H9 (cell line): ENCODE results near the gene CFHR3. TPM values are rescaled to one million over a fixed set of nuclear protein-coding genes. Genes with fewer than 3 reads are reported as not detected.

ENCODE experiments used
- DNase-seq: peaks from one replicate; pipeline ENCODE4 v3.0.0-alpha.2; 2017
- H2AFZ ChIP-seq: one replicate; pipeline ENCODE4 v1.6.1; 2013; ENCODE audit warnings: mild to moderate bottlenecking, low read length, control low read depth, moderate library complexity
- H2AK5ac ChIP-seq: 2 replicates; pipeline ENCODE4 v1.6.1; 2013; ENCODE audit warnings: low read length, control low read depth, mixed read lengths; ENCODE audit not compliant: insufficient read length
- H2BK120ac ChIP-seq: one replicate; pipeline ENCODE4 v1.6.1; 2013; ENCODE audit warnings: low read depth, mild to moderate bottlenecking, low read length, control low read depth, inconsistent platforms; ENCODE audit not compliant: poor library complexity, severe bottlenecking
- H2BK12ac ChIP-seq: 2 replicates; pipeline ENCODE4 v1.6.1; 2013; ENCODE audit warnings: low read length, control low read depth, mixed read lengths, low read depth; ENCODE audit not compliant: insufficient read length
- H2BK15ac ChIP-seq: 2 replicates; pipeline ENCODE4 v1.6.1; 2013; ENCODE audit warnings: low read depth, low read length, control low read depth
- H2BK20ac ChIP-seq: one replicate; pipeline ENCODE4 v1.6.1; 2013; ENCODE audit warnings: low read depth, mild to moderate bottlenecking, low read length, control low read depth, inconsistent platforms; ENCODE audit not compliant: poor library complexity, severe bottlenecking
- H2BK5ac ChIP-seq: 2 replicates; pipeline ENCODE4 v1.6.1; 2013; ENCODE audit warnings: low read length, control low read depth, mixed read lengths; ENCODE audit not compliant: insufficient read length
- H3K14ac ChIP-seq: 2 replicates; pipeline ENCODE4 v1.6.1; 2013; ENCODE audit warnings: low read length, control low read depth; ENCODE audit not compliant: insufficient read depth
- H3K18ac ChIP-seq: 2 replicates; pipeline ENCODE4 v1.6.1; 2013; ENCODE audit warnings: low read depth, mild to moderate bottlenecking, mixed read lengths, low read length, control low read depth; ENCODE audit not compliant: insufficient read length
- H3K23ac ChIP-seq: 2 replicates; pipeline ENCODE4 v1.6.1; 2013; ENCODE audit warnings: low read length, control low read depth, mixed read lengths, low read depth; ENCODE audit not compliant: insufficient read length
- H3K23me2 ChIP-seq: 2 replicates; pipeline ENCODE4 v1.6.1; 2013; ENCODE audit warnings: low read depth, mild to moderate bottlenecking, mixed read lengths, low read length, control low read depth; ENCODE audit not compliant: insufficient read length, poor library complexity, severe bottlenecking
- H3K27ac ChIP-seq: 2 replicates; pipeline ENCODE4 v1.5.1; 2013; ENCODE audit warnings: low read length, control low read depth, mixed read lengths, low read depth; ENCODE audit not compliant: insufficient read length
- H3K27me3 ChIP-seq: 2 replicates; pipeline ENCODE4 v1.6.1; 2013; ENCODE audit warnings: low read length, control low read depth, inconsistent platforms; ENCODE audit not compliant: insufficient read depth
- H3K4ac ChIP-seq: 2 replicates; pipeline ENCODE4 v1.6.1; 2013; ENCODE audit warnings: low read depth, mild to moderate bottlenecking, control low read depth, inconsistent platforms, low read length, moderate library complexity
- H3K4me1 ChIP-seq: 2 replicates; pipeline ENCODE4 v1.6.1; 2013; ENCODE audit warnings: low read length, control low read depth, inconsistent platforms; ENCODE audit not compliant: insufficient read depth
- H3K4me2 ChIP-seq: 2 replicates; pipeline ENCODE4 v1.6.1; 2013; ENCODE audit warnings: low read length, control low read depth, mixed read lengths; ENCODE audit not compliant: insufficient read length, insufficient read depth
- H3K56ac ChIP-seq: 2 replicates; pipeline ENCODE4 v1.6.1; 2013; ENCODE audit warnings: low read depth, mild to moderate bottlenecking, mixed read lengths, low read length, control low read depth; ENCODE audit not compliant: insufficient read length
- H3K79me1 ChIP-seq: 2 replicates; pipeline ENCODE4 v1.6.1; 2013; ENCODE audit warnings: low read depth, mild to moderate bottlenecking, moderate library complexity, low read length, control low read depth, inconsistent platforms; ENCODE audit not compliant: insufficient read depth, poor library complexity, severe bottlenecking
- H3K79me2 ChIP-seq: 2 replicates; pipeline ENCODE4 v1.6.1; 2013; ENCODE audit warnings: low read length, control low read depth, inconsistent platforms; ENCODE audit not compliant: insufficient read depth
- H3K9ac ChIP-seq: 2 replicates; pipeline ENCODE4 v1.6.1; 2013; ENCODE audit warnings: low read length, control low read depth, mixed read lengths; ENCODE audit not compliant: insufficient read length; ENCODE audit errors: extremely low read depth
- H3K9me3 ChIP-seq: one replicate; pipeline ENCODE4 v1.6.1; 2013; ENCODE audit warnings: low read depth, low read length, inconsistent platforms; ENCODE audit not compliant: control insufficient read depth
- H3T11ph ChIP-seq: one replicate; pipeline ENCODE4 v1.6.1; 2013; ENCODE audit warnings: mild to moderate bottlenecking, low read length, control low read depth, inconsistent platforms
- H4K20me1 ChIP-seq: one replicate; pipeline ENCODE4 v1.6.1; 2013; ENCODE audit not compliant: control insufficient read depth, insufficient read length, insufficient read depth
- H4K5ac ChIP-seq: 2 replicates; pipeline ENCODE4 v1.6.1; 2013; ENCODE audit warnings: low read depth, mild to moderate bottlenecking, mixed read lengths, low read length, control low read depth; ENCODE audit not compliant: insufficient read length
- H4K8ac ChIP-seq: replicated peaks from 2 replicates; pipeline ENCODE4 v1.6.1; 2013; ENCODE audit warnings: low read length, control low read depth, mixed read lengths, low read depth; ENCODE audit not compliant: insufficient read length
- H4K91ac ChIP-seq: 2 replicates; pipeline ENCODE4 v1.6.1; 2013; ENCODE audit warnings: low read depth, mild to moderate bottlenecking, moderate library complexity, mixed read lengths, low read length, control low read depth; ENCODE audit not compliant: insufficient read length
- H3K27ac Mint-ChIP-seq, 3 experiments: 2 replicates in 2 of 3; 3 replicates in 1 of 3; pipeline ENCODE4 v1.8.0; 2020 to 2021; ENCODE audit warnings: mixed read lengths in 3 of 3, mild to moderate bottlenecking in 1 of 3, moderate library complexity in 1 of 3
- H3K27me3 Mint-ChIP-seq: 2 replicates; pipeline ENCODE4 v1.8.0; 2021; ENCODE audit warnings: low read depth, mild to moderate bottlenecking, moderate library complexity, mixed read lengths
- H3K36me3 Mint-ChIP-seq, 3 experiments: 2 replicates in 2 of 3; 3 replicates in 1 of 3; pipeline ENCODE4 v1.8.0; 2020 to 2021; ENCODE audit warnings: low read depth in 3 of 3, mixed read lengths in 3 of 3; ENCODE audit not compliant: insufficient read depth in 1 of 3
- H3K4me1 Mint-ChIP-seq, 2 experiments: 2 replicates each; pipeline ENCODE4 v1.8.0; 2020; ENCODE audit warnings: mixed read lengths in 2 of 2
- H3K4me3 Mint-ChIP-seq, 2 experiments: 2 replicates in 1 of 2; 3 replicates in 1 of 2; pipeline ENCODE4 v1.8.0; 2020 to 2021; ENCODE audit warnings: mild to moderate bottlenecking in 2 of 2, mixed read lengths in 2 of 2, moderate library complexity in 1 of 2
- H3K9me3 Mint-ChIP-seq, 2 experiments: 2 replicates in 1 of 2; 3 replicates in 1 of 2; pipeline ENCODE4 v1.8.0; 2020; ENCODE audit warnings: mild to moderate bottlenecking in 2 of 2, mixed read lengths in 2 of 2, moderate library complexity in 1 of 2
- CTCF ChIP-seq: fragments of 200-600 bp; sonication (generic); conservative IDR thresholded peaks from 3 replicates; pipeline ENCODE4 v1.8.0; 2021; ENCODE audit warnings: antibody characterized with exemption, mild to moderate bottlenecking
- total RNA-seq: library from RNA; stranded (reverse); gene quantifications from 2 replicates; pipeline ENCODE4 v1.2.1, GENCODE V29; 2021

Gene CFHR3
- total RNA-seq, 1 experiment from 2014 or later, result 1.4 TPM

- Histone ChIP-seq H3K27me3 (no peaks in the 10 kb centered on the region), H4K8ac (no peak overlapping the region), H3K4me2 (no peak overlapping the region), H4K91ac (no peak overlapping the region), H3K9me3 (no peaks in the 10 kb centered on the region), H3K27ac (no peak overlapping the region), H3K23ac (no peak overlapping the region), H4K5ac (no peak overlapping the region), H3K79me2 (no peaks in the 10 kb centered on the region), H3K14ac (no peak overlapping the region), H2AK5ac (no peak overlapping the region), H2BK5ac (no peak overlapping the region), H3T11ph (no peak overlapping the region), H3K79me1 (no peaks in the 10 kb centered on the region), H3K23me2 (no peaks in the 10 kb centered on the region), H3K56ac (no peak overlapping the region), H2BK12ac (no peak overlapping the region), H2AFZ (no peak overlapping the region), H3K4ac (no peak overlapping the region), H3K4me1 (no peaks in the 10 kb centered on the region), H2BK15ac (no peak overlapping the region), H2BK20ac (no peak overlapping the region), H2BK120ac (no peak overlapping the region), H3K9ac (no peak overlapping the region), H3K18ac (no peak overlapping the region), H4K20me1 (no peaks in the 10 kb centered on the region)
- no peak for DNase-seq
- H3K27me3 Mint-ChIP-seq, result peaks cover 1% of the 10 kb centered on the region
- peaks cover 6% of the 10 kb centered on the region in 2 experiments for H3K4me1 Mint-ChIP-seq
- no peak for TF ChIP-seq CTCF
- H3K9me3 Mint-ChIP-seq, result peaks cover 23 to 25% of the 10 kb centered on the region in 2 experiments
- no peak overlapping the region for H3K27ac Mint-ChIP-seq
- H3K4me3 Mint-ChIP-seq, result no peak overlapping the region
- peaks cover 6 to 19% (median 14%) of the 10 kb centered on the region in 3 experiments for H3K36me3 Mint-ChIP-seq
These were observed 35.9 kb upstream of the CFHR3 start for GRCh38 chr1:196738730-196739129.
